ENCODE measurements around the gene BGLAP. TPM values are rescaled to one million over a fixed set of nuclear protein-coding genes. Genes with fewer than 3 reads are reported as not detected.

The BGLAP gene
- total and polyA plus RNA-seq, 2 donors (not counting 1 experiment from before 2014, with no cell fraction given), result 3.1 to 7.4 TPM

DNA sequence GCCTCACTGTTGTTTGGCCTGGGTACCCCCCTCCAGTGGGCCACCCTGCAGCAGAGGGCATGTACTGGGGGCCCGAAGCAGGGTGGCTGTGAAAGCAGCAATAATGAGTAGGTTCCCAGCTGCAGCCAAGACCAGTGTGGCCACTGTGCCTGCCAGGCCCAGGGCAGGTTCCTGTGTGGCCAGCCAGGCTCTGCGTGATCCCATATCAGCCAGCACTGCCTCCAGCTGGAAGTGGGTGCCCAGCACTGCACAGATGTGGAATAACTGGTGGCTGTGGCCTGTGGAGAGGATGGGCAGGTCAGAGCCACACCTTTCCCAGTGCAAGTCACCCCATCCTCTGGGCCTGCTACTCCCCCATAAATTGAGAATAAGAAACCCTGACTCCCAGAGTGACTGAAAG lies 2.1 kb downstream of the BGLAP start:
- Histone ChIP-seq H3K27ac (ENCODE audit: low read length in 2 of 2) (no peak overlapping the region), H3K36me3 (replicated peaks in 1 of 2; ENCODE audit: control extremely low read depth in 1 of 2, control insufficient read depth in 1 of 2, extremely low read depth in 1 of 2, insufficient read depth in 2 of 2, low read length in 1 of 2) (peaks cover 2 to 9% of the 10 kb centered on the region in 2 experiments), H3K9ac (ENCODE audit: low read length) (no peak overlapping the region), H3K4me1 (ENCODE audit: control insufficient read depth in 2 of 2, insufficient read depth in 2 of 2, low read length in 2 of 2) (peaks cover 14 to 15% of the 10 kb centered on the region in 2 donors), H3K27me3 (replicated peaks in 1 of 4; ENCODE audit: control extremely low read depth in 1 of 4, control insufficient read depth in 3 of 4, insufficient read depth in 4 of 4, low read length in 3 of 4) (peaks cover 0 to 12% (median 0%) of the 10 kb centered on the region in 4 experiments), H3K4me3 (ENCODE audit: control extremely low read depth in 1 of 5, extremely low read depth in 1 of 5, insufficient read depth in 1 of 5, low read depth in 2 of 5, low read length in 4 of 5) (no peak overlapping the region), H3K79me2 (ENCODE audit: control insufficient read depth, insufficient read depth, low read length) (no peaks in the 10 kb centered on the region), H2AFZ (ENCODE audit: insufficient read depth, low read depth, low read length, poor library complexity, severe bottlenecking) (no peak overlapping the region), H4K20me1 (ENCODE audit: control insufficient read depth, insufficient read depth, low read length, poor library complexity, severe bottlenecking) (no peaks in the 10 kb centered on the region), H3K9me3 (ENCODE audit: control extremely low read depth in 1 of 3, control insufficient read depth in 2 of 3, insufficient read depth in 1 of 3, low read length in 2 of 3) (peaks cover 0 to 3% (median 0%) of the 10 kb centered on the region in 3 donors), H3K4me2 (replicated peaks; ENCODE audit: low read depth, low read length, poor library complexity, severe bottlenecking) (no peak overlapping the region)
- intact Hi-C loops (cut with micrococcal nuclease), result no loop called here
- Mint-ChIP-seq H3K27me3 (peaks cover 7% of the 10 kb centered on the region), H3K4me1 (peaks cover 18% of the 10 kb centered on the region), H3K4me3 (peak overlapping the region; percentile 89), H3K9me3 (ENCODE audit: insufficient read depth) (no peaks in the 10 kb centered on the region), H3K27ac (no peak overlapping the region)
- POLR2A ChIA-PET, result no interaction called here
- ATAC-seq (ENCODE audit: low read depth) (no peak), DNase-seq (no peak)
- CTCF ChIA-PET, result interaction anchor here (1.6 kb wide), 1 partner anchor 19 kb away, joined by 4 read pairs; no protein-coding TSS in a partner anchor
- no peak for TF ChIP-seq EZH2 (IDR thresholded peaks at IDR 0.05; ENCODE audit: borderline replicate concordance, insufficient read depth, low read depth, low read length, poor library complexity, severe bottlenecking)
- TF ChIP-seq, protein P1, sequence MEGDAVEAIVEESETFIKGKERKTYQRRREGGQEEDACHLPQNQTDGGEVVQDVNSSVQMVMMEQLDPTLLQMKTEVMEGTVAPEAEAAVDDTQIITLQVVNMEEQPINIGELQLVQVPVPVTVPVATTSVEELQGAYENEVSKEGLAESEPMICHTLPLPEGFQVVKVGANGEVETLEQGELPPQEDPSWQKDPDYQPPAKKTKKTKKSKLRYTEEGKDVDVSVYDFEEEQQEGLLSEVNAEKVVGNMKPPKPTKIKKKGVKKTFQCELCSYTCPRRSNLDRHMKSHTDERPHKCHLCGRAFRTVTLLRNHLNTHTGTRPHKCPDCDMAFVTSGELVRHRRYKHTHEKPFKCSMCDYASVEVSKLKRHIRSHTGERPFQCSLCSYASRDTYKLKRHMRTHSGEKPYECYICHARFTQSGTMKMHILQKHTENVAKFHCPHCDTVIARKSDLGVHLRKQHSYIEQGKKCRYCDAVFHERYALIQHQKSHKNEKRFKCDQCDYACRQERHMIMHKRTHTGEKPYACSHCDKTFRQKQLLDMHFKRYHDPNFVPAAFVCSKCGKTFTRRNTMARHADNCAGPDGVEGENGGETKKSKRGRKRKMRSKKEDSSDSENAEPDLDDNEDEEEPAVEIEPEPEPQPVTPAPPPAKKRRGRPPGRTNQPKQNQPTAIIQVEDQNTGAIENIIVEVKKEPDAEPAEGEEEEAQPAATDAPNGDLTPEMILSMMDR (IDR thresholded peaks at IDR 0.05), result no peak
- 100% methylated on average over 2 of the region's 2 CpGs for WGBS (ENCODE audit: insufficient coverage)

DNA sequence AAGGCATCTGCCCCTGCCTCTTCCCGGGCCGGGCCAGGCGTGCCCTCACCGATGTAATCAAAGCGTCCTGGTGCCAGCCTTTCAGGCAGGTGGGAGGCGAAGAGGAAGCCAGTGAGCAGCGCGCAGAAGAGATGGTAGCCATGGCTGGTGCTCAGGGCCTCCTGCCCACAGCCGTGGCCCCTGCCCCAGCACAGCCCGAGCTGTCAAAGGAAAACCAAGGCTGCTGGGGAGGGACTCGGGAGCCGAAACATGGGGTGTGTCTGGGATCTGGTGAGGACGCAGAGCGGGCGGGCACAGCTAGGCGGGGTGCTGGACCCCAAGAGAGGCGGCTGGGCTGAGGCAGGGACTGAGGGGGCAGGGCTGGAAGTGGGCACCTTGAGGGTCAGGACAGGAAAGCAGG lies 2.7 kb downstream of the BGLAP start:
- Histone ChIP-seq H3K36me3 (replicated peaks in 1 of 2; ENCODE audit: control extremely low read depth in 1 of 2, control insufficient read depth in 1 of 2, extremely low read depth in 1 of 2, insufficient read depth in 2 of 2, low read length in 1 of 2) (peaks cover under 1 to 3% of the 10 kb centered on the region in 2 experiments), H2AFZ (ENCODE audit: insufficient read depth, low read depth, low read length, poor library complexity, severe bottlenecking) (no peak overlapping the region), H3K4me1 (ENCODE audit: control insufficient read depth in 2 of 2, insufficient read depth in 2 of 2, low read length in 2 of 2) (peaks cover 14 to 15% of the 10 kb centered on the region in 2 donors), H3K27ac (ENCODE audit: low read length in 2 of 2) (no peak overlapping the region), H3K4me3 (ENCODE audit: control extremely low read depth in 1 of 5, extremely low read depth in 1 of 5, insufficient read depth in 1 of 5, low read depth in 2 of 5, low read length in 4 of 5) (no peak overlapping the region), H3K9me3 (ENCODE audit: control extremely low read depth in 1 of 3, control insufficient read depth in 2 of 3, insufficient read depth in 1 of 3, low read length in 2 of 3) (peaks cover 0 to 3% (median 0%) of the 10 kb centered on the region in 3 donors), H3K79me2 (ENCODE audit: control insufficient read depth, insufficient read depth, low read length) (no peaks in the 10 kb centered on the region), H4K20me1 (ENCODE audit: control insufficient read depth, insufficient read depth, low read length, poor library complexity, severe bottlenecking) (no peaks in the 10 kb centered on the region), H3K4me2 (replicated peaks; ENCODE audit: low read depth, low read length, poor library complexity, severe bottlenecking) (peak overlapping the region; percentile 93), H3K27me3 (replicated peaks in 1 of 4; ENCODE audit: control extremely low read depth in 1 of 4, control insufficient read depth in 3 of 4, insufficient read depth in 4 of 4, low read length in 3 of 4) (peaks cover 0 to 12% (median 0%) of the 10 kb centered on the region in 4 experiments), H3K9ac (ENCODE audit: low read length) (no peak overlapping the region)
- ChIA-PET CTCF (no interaction called here), POLR2A (no interaction called here)
- TF ChIP-seq, protein P1 (IDR thresholded peaks at IDR 0.05), result no peak
- no peak for TF ChIP-seq EZH2 (IDR thresholded peaks at IDR 0.05; ENCODE audit: borderline replicate concordance, insufficient read depth, low read depth, low read length, poor library complexity, severe bottlenecking)
- H3K27ac Mint-ChIP-seq, result no peak overlapping the region
- H3K4me3 Mint-ChIP-seq, result peak overlapping the region; percentile 89
- intact Hi-C loops (cut with micrococcal nuclease), result no loop called here
- peaks cover 18% of the 10 kb centered on the region for H3K4me1 Mint-ChIP-seq
- WGBS (ENCODE audit: insufficient coverage), result 97% methylated on average over 13 of the region's 17 CpGs
- DNase-seq, result no peak
- no peaks in the 10 kb centered on the region for H3K9me3 Mint-ChIP-seq (ENCODE audit: insufficient read depth)
- H3K27me3 Mint-ChIP-seq, result peaks cover 7% of the 10 kb centered on the region
- no peak for ATAC-seq (ENCODE audit: low read depth)

All from B cell (primary cell).